ENCODE data around the gene FMN1. TPM values are rescaled to one million over a fixed set of nuclear protein-coding genes. Genes with fewer than 3 reads are reported as not detected.

The FMN1 gene
- total RNA-seq, 4 donors from 2014 or later, result 32.6 to 102 (median 63.0) TPM

- in situ Hi-C loops (cut with MboI; ENCODE audit: low pct_ligation_motif_present in 1 of 4, low pct_unique_long_range_greater_than_20kb in 1 of 4, low sequenced_read_pairs in 3 of 4), result loop anchor here (25.0 kb wide), 1 partner anchor 181 kb away; no protein-coding TSS in a partner anchor
- no peak for DNase-seq
- H3K9me3 ChIP-seq, result no peaks in the 10 kb centered on the region
- intact Hi-C loops (cut with DNase I; ENCODE audit: low total_unique reads), result no loop called here
- H3K27ac ChIP-seq, result no peak overlapping the region
- WGBS, 2 donors (ENCODE audit: low coverage in 1 of 2), result 65 to 66% methylated on average over 6 of the region's 6 CpGs
- H3K4me1 ChIP-seq, result no peaks in the 10 kb centered on the region
- TF ChIP-seq, protein P1, sequence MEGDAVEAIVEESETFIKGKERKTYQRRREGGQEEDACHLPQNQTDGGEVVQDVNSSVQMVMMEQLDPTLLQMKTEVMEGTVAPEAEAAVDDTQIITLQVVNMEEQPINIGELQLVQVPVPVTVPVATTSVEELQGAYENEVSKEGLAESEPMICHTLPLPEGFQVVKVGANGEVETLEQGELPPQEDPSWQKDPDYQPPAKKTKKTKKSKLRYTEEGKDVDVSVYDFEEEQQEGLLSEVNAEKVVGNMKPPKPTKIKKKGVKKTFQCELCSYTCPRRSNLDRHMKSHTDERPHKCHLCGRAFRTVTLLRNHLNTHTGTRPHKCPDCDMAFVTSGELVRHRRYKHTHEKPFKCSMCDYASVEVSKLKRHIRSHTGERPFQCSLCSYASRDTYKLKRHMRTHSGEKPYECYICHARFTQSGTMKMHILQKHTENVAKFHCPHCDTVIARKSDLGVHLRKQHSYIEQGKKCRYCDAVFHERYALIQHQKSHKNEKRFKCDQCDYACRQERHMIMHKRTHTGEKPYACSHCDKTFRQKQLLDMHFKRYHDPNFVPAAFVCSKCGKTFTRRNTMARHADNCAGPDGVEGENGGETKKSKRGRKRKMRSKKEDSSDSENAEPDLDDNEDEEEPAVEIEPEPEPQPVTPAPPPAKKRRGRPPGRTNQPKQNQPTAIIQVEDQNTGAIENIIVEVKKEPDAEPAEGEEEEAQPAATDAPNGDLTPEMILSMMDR (IDR thresholded peaks at IDR 0.05), result no peak
- no peak overlapping the region for H3K4me3 ChIP-seq
- no peaks in the 10 kb centered on the region for H3K36me3 ChIP-seq
- no peaks in the 10 kb centered on the region for H3K27me3 ChIP-seq
Observed at GRCh38 chr15:32843219-32843815, 351.2 kb downstream of the FMN1 start.

- H3K4me3 ChIP-seq, result no peak overlapping the region
- intact Hi-C loops (cut with DNase I; ENCODE audit: low total_unique reads), result no loop called here
- H3K4me1 ChIP-seq, result no peaks in the 10 kb centered on the region
- no peak for TF ChIP-seq POLR2A (IDR thresholded peaks at IDR 0.05)
- TF ChIP-seq, protein P1 (IDR thresholded peaks at IDR 0.05), result no peak
- TF ChIP-seq POLR2AphosphoS5 (IDR thresholded peaks at IDR 0.05), result no peak
- TF ChIP-seq EP300 (IDR thresholded peaks at IDR 0.05; ENCODE audit: low read depth), result no peak
- no peak for DNase-seq
- H3K27ac ChIP-seq, result no peak overlapping the region
- H3K36me3 ChIP-seq, result no peaks in the 10 kb centered on the region
- H3K9me3 ChIP-seq, result no peaks in the 10 kb centered on the region
- in situ Hi-C loops (cut with MboI; ENCODE audit: low pct_ligation_motif_present in 1 of 4, low pct_unique_long_range_greater_than_20kb in 1 of 4, low sequenced_read_pairs in 3 of 4), result loop anchor here (25.0 kb wide), 1 partner anchor 180 kb away; no protein-coding TSS in a partner anchor
- 81 to 90% methylated on average over 6 of the region's 6 CpGs for WGBS, 2 donors (ENCODE audit: low coverage in 1 of 2)
- no peaks in the 10 kb centered on the region for H3K27me3 ChIP-seq
Observed at GRCh38 chr15:32842081-32842480, 352.4 kb downstream of the FMN1 start.

GRCh38 chr15:32840507-32841245, 353.8 kb downstream of the FMN1 start:
- H3K27me3 ChIP-seq, result no peaks in the 10 kb centered on the region
- H3K27ac ChIP-seq, result no peak overlapping the region
- no peaks in the 10 kb centered on the region for H3K4me1 ChIP-seq
- no peak overlapping the region for H3K4me3 ChIP-seq
- H3K9me3 ChIP-seq, result no peaks in the 10 kb centered on the region
- DNase-seq, result no peak
- whole genome bisulfite sequencing, 2 donors (ENCODE audit: low coverage in 1 of 2), result 57% methylated on average over 4 to 6 of the region's 6 CpGs
- TF ChIP-seq, protein P1 (IDR thresholded peaks at IDR 0.05), result no peak
- no peak for TF ChIP-seq EP300 (IDR thresholded peaks at IDR 0.05; ENCODE audit: low read depth)
- no peak for TF ChIP-seq POLR2A (IDR thresholded peaks at IDR 0.05)
- no peak for TF ChIP-seq POLR2AphosphoS5 (IDR thresholded peaks at IDR 0.05)
- intact Hi-C loops (cut with DNase I; ENCODE audit: low total_unique reads) (no loop called here), in situ Hi-C loops (cut with MboI; ENCODE audit: low pct_ligation_motif_present in 1 of 4, low pct_unique_long_range_greater_than_20kb in 1 of 4, low sequenced_read_pairs in 3 of 4) (loop anchor here (25.0 kb wide), 1 partner anchor 178 kb away; no protein-coding TSS in a partner anchor)
- H3K36me3 ChIP-seq, result no peaks in the 10 kb centered on the region

GRCh38 chr15:32838820-32839219, 355.7 kb downstream of the FMN1 start:
- no peak for TF ChIP-seq POLR2AphosphoS5 (IDR thresholded peaks at IDR 0.05)
- no peak for TF ChIP-seq POLR2A (IDR thresholded peaks at IDR 0.05)
- TF ChIP-seq EP300 (IDR thresholded peaks at IDR 0.05; ENCODE audit: low read depth), result no peak
- TF ChIP-seq, protein P1 (IDR thresholded peaks at IDR 0.05), result no peak
- intact Hi-C loops (cut with DNase I; ENCODE audit: low total_unique reads) (no loop called here), in situ Hi-C loops (cut with MboI; ENCODE audit: low pct_ligation_motif_present in 1 of 4, low pct_unique_long_range_greater_than_20kb in 1 of 4, low sequenced_read_pairs in 3 of 4) (loop anchor here (25.0 kb wide), 1 partner anchor 177 kb away; no protein-coding TSS in a partner anchor)
- 75 to 78% methylated on average over 4 to 8 of the region's 8 CpGs for WGBS, 2 donors (ENCODE audit: low coverage in 1 of 2)
- H3K36me3 ChIP-seq, result no peaks in the 10 kb centered on the region
- DNase-seq, result no peak
- no peak overlapping the region for H3K27ac ChIP-seq
- no peaks in the 10 kb centered on the region for H3K27me3 ChIP-seq
- no peak overlapping the region for H3K4me3 ChIP-seq
- no peaks in the 10 kb centered on the region for H3K9me3 ChIP-seq
- H3K4me1 ChIP-seq, result no peaks in the 10 kb centered on the region

Measured in transverse colon (tissue), 4 donors.